GM21717 (cell line): ENCODE results near the gene SHISA7.

Experiments used
- ATAC-seq: cut with Tn5 transposase; IDR thresholded peaks from one replicate; pipeline ENCODE4 v1.9.1; 2021; ENCODE audit warnings: mild to moderate bottlenecking, moderate library complexity; ENCODE audit not compliant: unreplicated experiment

SHISA7 gene

GRCh38 chr19:55443045-55443823 is at the start of gene SHISA7:
Gene SHISA7, minus strand, starts transcription at chr19:55443300. Its CDS starts 437 bp downstream, at chr19:55442863.
- ATAC-seq: no peak

- ATAC-seq: no peak
Observed at GRCh38 chr19:55492362-55492944, 49.4 kb upstream of the SHISA7 start.

- no peak for ATAC-seq
Observed at GRCh38 chr19:55491546-55492360, 48.7 kb upstream of the SHISA7 start.

- no peak for ATAC-seq
Observed at GRCh38 chr19:55490478-55491432, 47.7 kb upstream of the SHISA7 start.

- no peak for ATAC-seq
Observed at GRCh38 chr19:55489711-55490477, 46.8 kb upstream of the SHISA7 start.

- ATAC-seq: no peak
Observed at GRCh38 chr19:55488986-55489710, 46.0 kb upstream of the SHISA7 start.

GRCh38 chr19:55487924-55488687 is 45.0 kb upstream of the SHISA7 start, which contains the start of gene SSC5D:
Gene SSC5D, plus strand, starts transcription at chr19:55488436. Its CDS starts 154 bp downstream, at chr19:55488590.
- ATAC-seq: no peak

- ATAC-seq: no peak
Observed at GRCh38 chr19:55486971-55487923, 44.1 kb upstream of the SHISA7 start.

- no peak for ATAC-seq
Observed at GRCh38 chr19:55486043-55486970, 43.2 kb upstream of the SHISA7 start.

GRCh38 chr19:55485439-55486011 is 42.4 kb upstream of the SHISA7 start:
- ATAC-seq: no peak

- no peak for ATAC-seq
Observed at GRCh38 chr19:55484593-55485438, 41.7 kb upstream of the SHISA7 start, which contains the start of gene NAT14. Gene NAT14, plus strand, starts transcription at chr19:55485188. Its CDS starts 521 bp downstream, at chr19:55485709.

- ATAC-seq: no peak
Observed at GRCh38 chr19:55483706-55484592, 40.8 kb upstream of the SHISA7 start.

- ATAC-seq: no peak
Observed at GRCh38 chr19:55482967-55483705, 40.0 kb upstream of the SHISA7 start.
